ENCODE results near the gene SLC30A9.

DNA sequence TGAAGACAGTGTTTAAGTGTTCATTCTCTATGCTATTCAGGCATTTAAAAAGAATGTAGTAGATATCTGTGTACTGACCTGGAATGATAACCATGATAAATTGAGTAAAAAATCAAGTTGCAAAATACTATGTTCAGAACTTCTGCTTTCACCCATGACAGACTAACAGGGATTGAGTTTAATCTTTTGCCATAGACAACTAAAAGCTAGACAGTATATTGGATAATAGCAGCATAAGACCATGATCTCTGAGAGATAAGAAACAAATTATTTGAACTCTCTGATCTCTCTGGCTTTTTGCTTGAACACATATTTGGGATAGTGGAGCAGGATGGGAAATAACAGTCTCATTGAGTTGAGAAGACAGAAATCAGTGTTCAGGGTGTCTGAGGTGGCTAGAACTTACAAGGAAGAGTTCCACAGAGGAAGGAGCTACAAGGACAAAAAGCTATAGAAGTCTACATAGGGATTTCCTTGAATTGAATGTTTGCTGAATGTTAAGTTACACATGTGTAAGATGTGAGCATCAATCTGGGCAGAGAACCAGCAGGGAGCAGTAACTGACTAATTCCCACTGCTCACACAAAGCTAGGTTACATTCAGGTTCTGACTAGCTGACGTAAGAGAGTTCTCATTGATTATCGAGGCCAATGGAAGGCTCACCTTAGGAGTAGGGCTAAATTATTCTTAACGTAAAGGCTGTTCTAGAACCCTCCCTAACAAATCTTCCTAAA lies 60.4 kb downstream of the SLC30A9 start:
- no peak for TF ChIP-seq EZH2 (IDR thresholded peaks at IDR 0.05; ENCODE audit: insufficient read depth, low read length)
- TF ChIP-seq, protein P1, sequence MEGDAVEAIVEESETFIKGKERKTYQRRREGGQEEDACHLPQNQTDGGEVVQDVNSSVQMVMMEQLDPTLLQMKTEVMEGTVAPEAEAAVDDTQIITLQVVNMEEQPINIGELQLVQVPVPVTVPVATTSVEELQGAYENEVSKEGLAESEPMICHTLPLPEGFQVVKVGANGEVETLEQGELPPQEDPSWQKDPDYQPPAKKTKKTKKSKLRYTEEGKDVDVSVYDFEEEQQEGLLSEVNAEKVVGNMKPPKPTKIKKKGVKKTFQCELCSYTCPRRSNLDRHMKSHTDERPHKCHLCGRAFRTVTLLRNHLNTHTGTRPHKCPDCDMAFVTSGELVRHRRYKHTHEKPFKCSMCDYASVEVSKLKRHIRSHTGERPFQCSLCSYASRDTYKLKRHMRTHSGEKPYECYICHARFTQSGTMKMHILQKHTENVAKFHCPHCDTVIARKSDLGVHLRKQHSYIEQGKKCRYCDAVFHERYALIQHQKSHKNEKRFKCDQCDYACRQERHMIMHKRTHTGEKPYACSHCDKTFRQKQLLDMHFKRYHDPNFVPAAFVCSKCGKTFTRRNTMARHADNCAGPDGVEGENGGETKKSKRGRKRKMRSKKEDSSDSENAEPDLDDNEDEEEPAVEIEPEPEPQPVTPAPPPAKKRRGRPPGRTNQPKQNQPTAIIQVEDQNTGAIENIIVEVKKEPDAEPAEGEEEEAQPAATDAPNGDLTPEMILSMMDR (IDR thresholded peaks at IDR 0.05; ENCODE audit: insufficient read depth, low read depth, low read length): no peak
